Keratinocyte (primary cell): ENCODE measurements around the gene UPK3BL2.
"Not testable (repeated sequence)": the region's sequence is repeated elsewhere in the genome, so short reads cannot be mapped to it uniquely, and the experiment has no call there.

Experiments used
- CTCF ChIP-seq, 3 experiments: IDR thresholded peaks in 1 of 3; conservative IDR thresholded peaks in 1 of 3; optimal IDR thresholded peaks in 1 of 3; 2 replicates in 2 of 3; 3 replicates in 1 of 3; pipeline versions ENCODE3 to v1.5.1; 2011; ENCODE audit warnings: low read length in 3 of 3, mild to moderate bottlenecking in 3 of 3, moderate library complexity in 2 of 3, control low read depth in 1 of 3, inconsistent platforms in 1 of 3; ENCODE audit not compliant: insufficient read depth in 2 of 3; ENCODE audit errors: extremely low read depth in 1 of 3
- EZH2 ChIP-seq: IDR thresholded peaks from one replicate; pipeline ENCODE4 v1.6.1; 2012; ENCODE audit warnings: inconsistent platforms, mild to moderate bottlenecking, low read length, moderate library complexity

- not testable (repeated sequence) for TF ChIP-seq CTCF (optimal IDR thresholded peaks at IDR 0.05 in 1 of 3, IDR thresholded peaks at IDR 0.05 in 1 of 3, conservative IDR thresholded peaks at IDR 0.05 in 1 of 3; ENCODE audit: extremely low read depth in 1 of 3, insufficient read depth in 2 of 3, low read length in 3 of 3); EZH2
These were observed 49.5 kb downstream of the UPK3BL2 start for GRCh38 chr7:102494026-102494425.
